Erythroblast (primary cell): ENCODE measurements around the gene CLCF1.

Source experiments
- GATA1 ChIP-seq: IDR thresholded peaks from 2 replicates; pipeline ENCODE4 v1.6.1; 2011; ENCODE audit warnings: low read depth, mild to moderate bottlenecking, control low read depth, low read length, moderate library complexity
- POLR2A ChIP-seq: IDR thresholded peaks from 2 replicates; pipeline ENCODE4 v1.6.1; 2011; ENCODE audit warnings: mild to moderate bottlenecking, low read length

- TF ChIP-seq POLR2A (no peak), GATA1 (no peak)
These were observed 8.3 kb downstream of the CLCF1 start for GRCh38 chr11:67364783-67365722.
